ENCODE measurements around the gene NAB1.

- TF ChIP-seq POLR2AphosphoS5 (IDR thresholded peaks at IDR 0.05): no peak
- TF ChIP-seq CTCF (IDR thresholded peaks at IDR 0.05; ENCODE audit: poor library complexity, severe bottlenecking): no peak
- no peak for TF ChIP-seq EZH2 (IDR thresholded peaks at IDR 0.05; ENCODE audit: borderline replicate concordance, insufficient read depth, low read length, poor library complexity, severe bottlenecking)
- TF ChIP-seq TAF1 (IDR thresholded peaks at IDR 0.05; ENCODE audit: low read depth): no peak
Observed at GRCh38 chr2:190607014-190607597, 41.8 kb upstream of the NAB1 start.
